GM18505 (cell line): Measurements from ENCODE around the gene EWSR1.

Source experiments
- ATAC-seq: cut with Tn5 transposase; IDR thresholded peaks from one replicate; pipeline ENCODE4 v1.9.1; 2021; ENCODE audit not compliant: unreplicated experiment
- POLR2A ChIP-seq: IDR thresholded peaks from 4 replicates; pipeline ENCODE4 v1.6.1; 2011; ENCODE audit warnings: borderline replicate concordance; ENCODE audit not compliant: insufficient read depth, insufficient read length; ENCODE audit errors: extremely low read depth

EWSR1 gene

GRCh38 chr22:29256606-29257325, 11.3 kb upstream of the EWSR1 start:
- ATAC-seq, result no peak
- no peak for TF ChIP-seq POLR2A

DNA sequence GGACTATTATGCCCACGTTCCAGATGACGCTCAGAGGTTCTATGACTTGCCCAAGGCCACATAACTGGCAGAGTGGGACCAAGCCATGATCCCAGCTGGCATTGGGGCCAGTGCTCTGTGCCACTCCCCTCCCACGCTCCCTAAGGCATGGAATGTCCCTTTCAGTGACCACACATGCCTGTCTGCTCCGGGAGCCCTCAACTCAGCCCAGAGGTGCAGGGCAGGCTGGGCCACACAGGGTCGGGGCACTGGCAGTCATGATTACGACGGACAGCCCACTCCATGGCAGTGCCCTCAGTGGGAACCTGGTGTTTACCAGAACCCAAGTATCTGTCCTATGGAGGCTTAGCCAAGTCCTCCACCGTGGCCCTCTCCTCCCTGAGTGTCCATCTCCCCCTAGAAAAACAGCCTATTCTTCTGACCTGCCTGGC, 10.3 kb upstream of the EWSR1 start:
- no peak for ATAC-seq
- TF ChIP-seq POLR2A, result no peak

GRCh38 chr22:29258407-29259252, 9.4 kb upstream of the EWSR1 start:
- TF ChIP-seq POLR2A, result no peak
- ATAC-seq, result no peak

DNA sequence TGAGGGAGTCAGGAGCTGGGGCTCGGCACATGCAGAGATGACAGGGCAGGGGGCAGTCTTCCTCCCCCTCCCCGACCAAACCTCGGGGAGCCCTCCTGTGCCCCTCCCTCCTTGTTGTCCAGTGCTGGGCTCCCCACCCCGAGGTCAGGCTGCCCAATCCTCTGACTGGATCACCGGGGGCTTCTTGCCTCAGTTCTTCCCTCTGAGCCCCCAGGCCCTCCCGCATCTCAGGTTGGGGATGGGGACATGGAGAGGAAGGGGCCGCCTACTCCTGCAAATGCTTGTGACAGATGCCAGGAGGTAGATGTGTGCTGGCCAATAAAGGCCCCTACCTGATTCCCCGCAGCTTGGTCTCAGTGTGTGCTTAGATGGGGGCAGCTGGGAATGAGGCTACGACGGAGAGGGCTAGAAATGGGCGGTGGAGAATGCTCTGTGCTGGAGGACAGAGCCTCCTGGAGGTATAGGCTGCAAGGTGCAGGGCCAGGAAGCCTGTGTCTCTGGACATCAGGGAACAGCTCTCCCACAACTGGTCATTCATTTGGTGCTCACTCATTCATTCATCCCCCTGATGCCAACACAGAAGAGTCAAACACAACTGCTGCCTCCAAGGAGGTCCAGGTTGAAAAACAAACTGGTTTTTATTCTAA, 8.7 kb upstream of the EWSR1 start:
- no peak for ATAC-seq
- no peak for TF ChIP-seq POLR2A

- no peak for ATAC-seq
Measured at GRCh38 chr22:29260031-29260560, 8.0 kb upstream of the EWSR1 start.

DNA sequence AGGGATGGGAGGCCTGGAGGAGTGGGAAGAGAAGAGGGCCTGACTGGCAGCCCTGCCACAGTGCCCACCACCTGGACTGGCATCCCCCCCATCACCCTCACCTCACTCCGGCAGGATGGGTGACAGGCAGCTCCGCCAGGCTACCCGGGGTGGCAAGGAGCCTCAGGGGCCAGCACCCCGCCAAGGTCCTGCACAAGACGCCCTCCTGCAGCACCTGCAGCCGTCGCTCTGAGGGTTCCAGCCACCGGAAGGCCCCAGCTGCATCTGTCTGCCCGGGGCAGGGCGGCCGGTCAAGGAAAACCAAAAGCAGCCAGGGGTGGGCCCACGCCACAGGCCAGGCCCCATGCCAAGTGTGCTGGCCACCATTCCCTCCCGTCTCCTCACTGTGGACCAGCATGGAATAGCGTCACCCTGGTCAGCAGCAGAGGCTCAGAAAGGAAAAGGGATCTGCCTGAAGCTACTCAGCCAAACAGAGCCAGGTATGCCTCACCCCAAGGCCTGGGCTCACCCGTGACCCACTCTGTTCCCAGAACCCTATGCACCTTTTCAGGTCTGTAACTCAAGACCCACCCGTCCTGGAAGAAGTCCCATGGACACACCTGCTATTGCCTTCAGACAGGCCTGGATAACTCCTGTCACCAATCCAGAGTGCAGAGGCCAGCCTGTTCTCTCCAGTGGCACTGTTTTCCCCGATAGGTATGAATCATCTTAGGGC, 7.3 kb upstream of the EWSR1 start:
- TF ChIP-seq POLR2A, result no peak
- ATAC-seq, result no peak

More at GRCh38 chr22:29260031-29260560, 8.0 kb upstream of the EWSR1 start:
- no peak for TF ChIP-seq POLR2A

DNA sequence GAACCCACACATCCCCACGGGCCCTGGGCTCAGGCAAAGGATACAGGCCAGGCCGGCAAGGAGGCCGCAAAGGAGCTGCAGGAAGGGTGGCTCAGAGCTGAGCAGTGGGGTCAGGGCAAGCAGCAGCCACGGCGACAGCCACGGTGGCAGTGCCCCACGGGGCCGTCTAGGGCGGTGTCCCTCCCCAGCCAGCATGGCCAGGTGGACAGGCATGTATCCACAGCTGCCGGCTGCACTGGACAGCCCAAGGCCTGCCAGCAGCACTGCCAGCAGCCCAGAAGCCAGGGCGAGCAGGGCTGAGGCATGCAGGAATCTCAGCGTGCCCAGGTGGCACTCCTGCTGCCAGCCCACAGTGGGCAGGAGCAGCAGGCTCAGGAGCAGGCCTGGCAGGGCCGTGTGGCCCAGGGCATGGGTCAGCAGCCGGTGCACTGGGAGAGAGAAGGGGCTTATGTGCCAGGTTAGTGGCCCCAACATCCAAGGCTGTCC, 4.2 kb upstream of the EWSR1 start:
- ATAC-seq, result no peak
- no peak for TF ChIP-seq POLR2A

DNA sequence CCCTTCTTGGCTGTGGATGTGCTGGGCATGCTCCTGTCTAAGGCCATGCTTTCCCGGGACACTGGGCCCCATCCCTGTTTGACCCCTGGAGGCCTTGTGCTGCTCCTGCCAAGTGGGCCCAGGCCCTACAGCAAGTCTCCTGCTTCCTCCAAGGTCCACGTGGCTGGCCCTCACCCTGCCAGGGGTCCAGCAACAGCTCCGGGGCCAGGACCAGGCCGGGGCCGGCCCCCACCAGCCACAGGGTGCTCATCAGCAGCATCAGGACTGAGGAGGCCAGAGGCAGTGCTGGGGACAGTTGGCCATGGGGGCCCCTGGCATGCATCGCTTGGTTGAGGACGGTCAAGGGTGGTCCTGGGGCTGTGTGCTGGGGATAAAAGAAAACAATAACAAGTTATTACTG, 2.8 kb upstream of the EWSR1 start:
- TF ChIP-seq POLR2A, result no peak

GRCh38 chr22:29265929-29266328, 2.1 kb upstream of the EWSR1 start:
- ATAC-seq, result no peak
- no peak for TF ChIP-seq POLR2A

More for the DNA sequence above, 2.8 kb upstream of the EWSR1 start:
- no peak for ATAC-seq

- no peak for TF ChIP-seq POLR2A
- ATAC-seq, result no peak
Measured at GRCh38 chr22:29266564-29267461, 1.3 kb upstream of the EWSR1 start.

DNA sequence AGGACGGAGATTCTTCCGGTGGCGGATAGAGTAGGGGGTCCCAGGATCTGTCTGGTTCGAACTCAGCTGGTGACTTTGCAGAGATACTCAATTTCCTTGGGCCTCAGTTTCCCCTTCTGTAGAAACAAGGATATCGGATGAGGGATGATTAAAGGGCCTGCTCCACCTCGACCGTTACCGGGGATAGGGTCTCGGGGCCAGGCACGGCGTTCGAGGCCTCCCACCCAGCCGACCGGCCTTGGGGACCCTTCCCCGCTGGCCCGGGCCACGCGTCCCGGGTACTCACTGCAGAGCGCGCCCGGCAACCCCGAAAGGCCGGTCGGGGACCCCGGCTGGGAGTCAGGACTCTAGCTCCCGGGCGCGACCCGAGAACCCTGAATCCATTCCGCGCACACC, 608 bp upstream of the EWSR1 start:
- no peak for ATAC-seq

More for the DNA sequence above, 608 bp upstream of the EWSR1 start:
- TF ChIP-seq POLR2A, result no peak
